HG02840 (cell line): ENCODE results near the gene RPTOR.
"Not testable (repeated sequence)": the region's sequence is repeated elsewhere in the genome, so short reads cannot be mapped to it uniquely, and the experiment has no call there.

ENCODE experiments used
- ATAC-seq: cut with Tn5 transposase; IDR thresholded peaks from one replicate; pipeline ENCODE4 v1.9.1; 2021; ENCODE audit warnings: mild to moderate bottlenecking, moderate library complexity, moderate number of reproducible peaks; ENCODE audit not compliant: unreplicated experiment, low FRiP score

RPTOR gene

DNA sequence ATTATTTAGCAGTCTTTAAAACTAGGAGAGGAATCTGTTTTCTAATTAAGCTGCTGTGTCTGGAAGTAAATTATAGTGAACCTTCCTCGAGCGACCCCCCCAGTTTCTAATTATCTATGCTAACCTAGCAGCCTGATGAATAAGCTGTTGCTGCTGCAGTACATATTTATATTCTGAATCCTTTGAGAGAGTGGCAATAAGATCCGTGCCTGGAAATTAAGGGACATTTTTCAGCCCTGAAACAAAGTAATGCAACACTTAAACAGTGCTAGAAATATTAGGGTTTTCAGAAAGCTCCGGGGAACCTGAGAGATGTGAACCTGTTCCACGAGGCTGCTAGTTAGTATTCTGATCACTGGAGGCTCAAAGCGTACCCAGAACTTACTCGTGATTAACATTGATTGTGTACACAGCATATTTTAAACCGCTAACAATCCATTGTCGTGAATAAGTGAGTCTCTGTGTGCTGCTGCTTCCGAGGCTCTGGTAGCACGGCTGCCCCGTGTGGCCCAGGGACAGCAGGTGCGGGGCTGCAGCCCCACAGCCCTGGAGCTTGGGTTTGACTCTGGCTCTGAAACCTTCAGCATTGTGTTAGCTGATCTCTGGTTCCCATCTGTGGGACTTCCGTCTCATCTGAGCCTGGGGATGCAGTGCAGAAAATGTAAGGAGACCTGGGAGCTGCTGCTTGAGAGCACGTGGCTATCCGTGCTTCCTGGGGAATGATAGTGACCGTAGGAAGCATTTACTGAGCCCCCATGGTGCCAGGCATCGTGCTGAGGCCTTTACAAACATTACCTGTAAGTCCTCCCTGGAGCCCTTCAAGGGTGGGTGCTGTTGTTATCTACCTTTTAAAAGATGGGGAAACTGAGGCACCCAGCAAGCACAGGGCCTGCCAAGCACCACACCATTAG lies 256.1 kb downstream of the RPTOR start:
- ATAC-seq, result no peak

DNA sequence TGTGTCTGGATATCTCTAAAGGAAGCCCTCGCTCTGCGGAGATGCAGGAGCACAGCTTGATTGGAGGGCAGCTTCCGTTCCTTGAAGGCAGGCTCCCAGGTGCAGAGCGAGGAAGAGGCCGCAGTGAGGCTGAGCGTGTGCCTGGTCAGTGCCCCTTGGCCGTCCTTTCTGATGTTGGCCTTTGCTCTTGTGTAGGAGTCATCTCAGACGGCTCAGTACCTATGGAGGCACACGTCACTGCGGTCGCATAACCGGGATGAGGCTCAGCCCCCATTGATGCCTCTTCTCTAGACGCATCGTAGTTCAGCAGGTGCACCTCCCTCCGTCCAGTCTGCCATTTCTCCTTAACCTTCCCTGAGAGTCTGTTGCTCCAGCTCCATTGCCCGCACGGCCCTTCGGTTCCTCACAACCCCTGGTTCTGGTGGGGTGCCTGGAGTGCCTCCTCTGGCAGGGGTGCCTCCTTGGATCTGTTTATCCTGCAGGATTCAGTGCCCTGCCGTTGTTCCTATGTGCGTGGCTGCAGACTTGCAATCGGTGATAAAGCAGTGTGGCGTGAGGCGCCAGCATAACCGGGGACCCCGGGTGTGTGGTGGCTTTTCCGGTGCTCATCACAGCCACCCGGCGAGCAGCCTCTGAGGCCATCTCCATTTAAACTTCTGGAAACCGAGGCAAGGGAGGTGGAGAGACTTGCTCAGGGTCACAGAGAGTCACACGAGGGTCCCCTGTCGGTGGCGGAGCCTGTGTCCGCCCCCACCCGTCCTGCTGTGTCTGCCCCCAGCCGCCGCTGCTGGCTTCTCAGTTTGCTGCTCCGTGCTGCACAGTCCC lies 258.2 kb downstream of the RPTOR start:
- ATAC-seq, result no peak

DNA sequence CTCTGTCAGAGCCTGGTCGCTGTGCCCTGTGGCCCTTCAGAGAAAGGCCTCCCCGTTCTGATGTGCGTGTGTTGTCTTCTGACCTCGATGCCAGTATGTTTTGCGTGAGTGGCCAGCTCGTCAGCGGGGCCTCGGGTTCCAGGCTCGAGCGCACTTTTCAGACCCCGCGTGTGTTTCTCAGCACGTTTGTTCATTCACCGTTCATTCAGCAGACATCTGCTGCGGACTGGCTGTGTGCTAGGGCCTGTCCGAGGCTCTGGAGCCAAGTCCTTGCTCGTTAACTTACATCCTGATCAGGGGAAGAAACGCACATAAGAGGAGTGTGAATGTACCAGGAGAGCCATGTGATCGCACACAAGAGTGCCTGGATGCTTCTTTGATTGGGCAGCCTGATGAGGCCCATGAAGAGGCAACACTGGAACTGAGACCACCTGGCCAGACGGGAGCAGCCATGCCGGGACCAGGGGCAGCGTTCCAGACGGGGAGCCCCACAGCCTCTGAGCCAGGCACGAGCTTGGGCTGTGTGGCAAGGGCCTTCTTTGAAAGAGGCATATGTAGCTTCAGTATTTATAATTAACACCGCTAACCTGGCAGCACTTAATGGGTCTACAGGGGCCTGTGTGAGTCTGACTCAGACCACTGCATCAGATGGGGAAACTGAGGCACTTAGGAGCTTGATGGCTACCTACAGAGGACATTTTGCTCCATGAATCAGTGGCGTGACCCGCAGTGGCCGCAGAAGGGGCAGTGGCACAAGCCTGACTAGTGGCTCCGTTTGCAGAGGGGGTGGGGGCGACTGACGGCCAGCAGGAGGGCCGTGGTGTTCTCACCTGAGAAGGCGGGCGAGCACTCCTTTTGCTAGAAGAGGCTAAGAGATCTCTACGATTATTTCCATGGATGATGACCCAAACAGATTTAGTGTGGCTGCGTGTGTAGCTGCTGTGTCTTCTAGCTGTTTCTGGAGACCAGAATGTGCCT lies 259.1 kb downstream of the RPTOR start:
- no peak for ATAC-seq

DNA sequence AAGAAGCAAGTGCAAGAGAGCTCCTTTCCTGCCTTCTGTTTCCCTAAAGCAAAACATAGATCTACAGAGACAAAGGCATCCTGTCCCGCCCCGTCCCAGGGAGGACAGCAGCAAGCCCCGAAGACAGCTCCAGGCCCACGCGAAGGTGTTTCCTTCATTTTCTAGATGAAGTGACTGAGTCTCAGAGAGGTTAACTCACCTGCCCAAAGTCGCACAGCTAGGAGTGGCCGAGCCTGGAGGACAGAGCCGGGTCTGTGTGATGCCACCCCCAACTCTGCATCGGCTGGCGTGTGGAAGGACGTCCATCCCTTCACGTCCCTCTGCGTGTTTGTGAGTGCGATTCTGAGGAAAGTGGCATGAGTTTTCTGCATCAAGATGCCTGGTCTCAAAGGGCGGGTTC lies 259.8 kb downstream of the RPTOR start:
- ATAC-seq, result no peak

DNA sequence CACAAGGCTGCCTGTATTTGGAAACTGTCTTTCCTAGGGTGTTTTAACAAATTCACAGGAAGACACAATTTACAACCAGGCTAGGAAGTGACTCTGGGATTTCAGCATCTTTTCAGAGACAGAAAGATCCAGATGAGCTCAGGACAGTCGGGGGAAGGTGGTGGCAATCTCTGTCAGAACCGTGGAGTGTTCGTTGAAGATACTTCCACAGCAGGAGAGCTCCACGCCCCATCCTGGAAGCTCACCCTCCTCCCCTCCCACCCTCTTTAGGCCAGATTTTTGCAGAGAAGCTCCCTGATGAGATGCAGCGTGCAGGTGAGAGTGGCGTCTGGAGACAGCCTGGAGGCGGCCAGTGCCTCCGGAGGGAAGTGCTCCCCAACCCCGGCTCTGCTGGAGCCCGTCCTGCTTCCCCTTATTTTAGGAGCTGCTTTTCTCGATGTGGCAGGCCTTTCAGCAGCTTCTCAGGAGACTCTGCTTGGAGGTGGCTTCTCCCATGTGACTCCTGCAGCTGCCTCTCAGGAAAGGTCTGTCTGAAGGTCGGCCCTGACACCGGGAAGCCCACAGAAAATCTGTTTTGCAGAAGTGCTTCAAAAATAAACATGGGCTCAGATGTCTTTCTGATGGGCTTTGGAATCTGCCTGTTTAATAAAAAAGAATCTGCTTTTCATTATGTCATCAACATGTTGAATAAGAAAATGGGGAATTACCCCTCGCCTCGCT lies 260.6 kb downstream of the RPTOR start:
- no peak for ATAC-seq

DNA sequence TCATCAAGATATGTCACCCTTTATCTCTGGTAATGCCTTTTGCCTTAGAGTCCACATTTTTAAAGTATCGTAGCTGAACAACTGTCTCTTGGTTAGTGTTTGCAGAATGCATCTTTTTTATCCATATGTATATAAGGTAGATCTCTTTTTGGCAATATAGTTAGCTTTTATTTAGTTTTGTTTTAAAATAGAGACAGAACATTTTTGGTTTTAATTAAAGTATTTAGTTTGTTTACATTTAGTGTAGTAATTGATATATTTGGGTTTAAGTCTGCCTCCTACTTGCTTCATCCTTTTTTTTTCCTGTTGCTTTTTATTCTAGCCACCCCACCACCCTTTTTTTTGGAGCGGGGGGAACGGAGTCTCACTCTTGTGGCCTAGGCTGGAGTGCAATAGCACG lies 262.4 kb downstream of the RPTOR start:
- no peak for ATAC-seq

DNA sequence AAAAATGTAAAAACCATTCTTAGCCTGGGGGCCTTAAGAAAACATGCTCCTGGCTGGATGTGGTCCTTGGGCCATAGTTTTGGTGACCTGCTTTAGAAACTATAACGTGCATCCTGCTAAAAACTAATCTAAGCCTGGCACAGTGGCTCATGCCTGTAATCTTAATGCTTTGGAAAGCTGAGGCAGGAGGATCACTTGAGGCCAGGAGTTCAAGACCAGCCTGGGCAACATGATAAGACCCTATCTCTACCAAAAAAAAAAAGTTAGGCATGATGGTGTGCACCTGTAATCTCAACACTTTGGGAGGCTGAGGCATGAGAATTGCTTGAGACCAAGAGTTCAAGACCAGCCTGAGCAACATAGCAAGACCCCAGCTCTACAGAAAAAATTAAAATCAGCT lies 263.2 kb downstream of the RPTOR start:
- ATAC-seq, result no peak

DNA sequence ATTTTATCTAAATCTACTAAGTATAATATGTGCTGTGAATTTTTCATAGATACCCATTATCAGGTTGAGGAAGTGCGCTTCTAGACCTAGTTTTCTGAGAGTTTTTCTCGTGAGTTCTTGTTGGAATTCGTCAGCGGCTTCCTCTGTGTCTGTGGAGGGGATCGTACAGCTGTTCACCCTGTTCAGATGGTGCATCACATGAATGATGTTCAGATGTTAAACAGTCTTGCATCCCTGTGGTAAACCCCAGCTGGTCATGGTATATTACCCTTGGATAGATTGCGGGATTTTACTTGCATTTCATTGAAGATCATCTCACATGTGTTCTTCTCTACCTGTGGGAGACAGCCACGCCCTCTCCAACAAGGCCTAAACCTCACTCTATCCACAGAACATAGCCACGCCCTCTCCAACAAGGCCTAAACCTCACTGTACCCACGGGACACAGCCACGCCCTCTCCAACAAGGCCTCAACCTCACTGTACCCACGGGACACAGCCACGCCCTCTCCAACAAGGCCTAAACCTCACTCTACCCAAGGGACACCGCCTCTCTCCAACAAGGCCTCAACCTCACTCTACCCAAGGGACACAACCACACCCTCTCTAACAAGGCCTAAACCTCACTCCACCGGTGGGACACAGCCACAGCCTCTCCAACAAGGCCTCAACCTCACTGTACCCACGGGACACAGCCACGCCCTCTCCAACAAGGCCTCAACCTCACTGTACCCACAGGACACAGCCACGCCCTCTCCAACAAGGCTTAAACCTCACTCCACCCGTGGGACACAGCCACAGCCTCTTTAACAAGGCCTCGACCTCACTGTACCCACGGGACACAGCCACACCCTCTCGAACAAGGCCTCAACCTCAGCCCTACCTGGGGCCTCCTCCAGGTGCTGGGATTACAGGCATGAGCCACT lies 266.8 kb downstream of the RPTOR start:
- ATAC-seq, result no peak

DNA sequence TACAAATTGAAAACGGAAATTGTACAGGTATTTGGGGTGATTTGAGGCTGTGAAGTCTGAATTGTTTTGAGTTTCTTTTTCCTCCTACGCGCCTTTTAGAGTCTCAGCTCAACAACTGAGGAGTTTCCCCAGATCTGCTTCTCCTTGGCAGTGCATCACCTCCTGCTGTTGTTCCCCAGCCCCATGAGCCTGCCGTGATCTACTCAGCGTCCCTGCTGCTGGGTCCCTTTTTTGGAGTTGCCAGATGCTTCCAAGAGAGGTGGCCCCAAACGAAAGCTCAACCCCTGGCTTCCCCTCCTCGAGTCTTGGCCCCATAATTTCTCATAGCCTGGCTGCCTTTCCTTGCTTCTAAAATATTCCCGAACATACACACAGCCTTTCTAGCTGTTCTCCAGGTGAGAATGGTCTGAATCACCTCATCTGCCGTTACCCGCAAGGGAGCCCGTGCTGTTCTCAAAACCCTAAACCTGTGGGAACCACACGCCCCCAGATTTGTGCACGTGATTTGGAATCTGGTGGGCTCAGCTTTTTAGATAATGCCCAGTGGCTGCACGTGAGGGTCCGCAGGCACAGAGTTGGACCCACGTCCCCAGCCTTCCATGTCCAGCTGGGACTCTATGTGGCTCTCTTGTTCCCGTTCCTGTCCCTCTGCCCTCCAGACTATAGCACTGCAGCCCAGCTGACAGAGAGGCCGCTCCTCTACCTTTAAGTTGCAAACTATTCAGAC lies 267.9 kb downstream of the RPTOR start:
- ATAC-seq, result no peak

DNA sequence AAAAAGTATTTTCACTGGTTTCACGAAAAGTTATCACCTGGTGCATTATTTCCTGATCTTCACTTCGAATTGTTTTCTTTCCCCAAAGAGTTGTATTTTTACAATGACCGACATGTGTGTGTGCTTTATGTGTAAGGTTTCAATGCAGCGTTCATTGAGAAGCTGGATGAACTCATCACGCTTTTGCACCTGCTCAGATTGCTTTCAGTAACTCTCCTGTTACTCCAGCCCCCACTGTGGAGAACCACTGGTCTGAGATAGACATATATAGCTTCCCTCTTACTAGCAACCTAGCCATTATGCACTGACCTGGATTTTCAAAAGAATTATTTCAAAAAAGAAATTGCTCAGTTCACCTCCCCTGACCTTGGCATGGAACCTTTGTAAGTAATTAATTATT lies 268.7 kb downstream of the RPTOR start:
- ATAC-seq, result no peak

DNA sequence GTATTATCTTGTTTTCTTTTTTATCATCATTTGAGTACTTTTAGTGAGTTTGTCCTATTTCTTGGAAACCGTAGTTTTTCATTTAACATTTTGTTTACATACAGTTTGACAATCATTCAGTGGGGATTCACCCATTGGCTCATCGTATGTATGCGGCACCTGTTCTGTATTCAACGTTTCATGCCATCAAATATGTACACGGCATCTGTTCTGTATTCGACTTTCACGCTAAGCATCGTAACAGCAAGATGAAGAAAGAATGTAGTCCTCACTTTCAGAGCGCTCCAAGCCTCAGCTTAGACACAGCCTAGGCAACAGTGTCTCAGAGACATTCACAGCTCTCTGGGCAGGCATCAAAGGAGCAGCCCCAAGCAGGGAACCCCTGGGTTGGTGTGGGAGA lies 269.9 kb downstream of the RPTOR start:
- no peak for ATAC-seq

DNA sequence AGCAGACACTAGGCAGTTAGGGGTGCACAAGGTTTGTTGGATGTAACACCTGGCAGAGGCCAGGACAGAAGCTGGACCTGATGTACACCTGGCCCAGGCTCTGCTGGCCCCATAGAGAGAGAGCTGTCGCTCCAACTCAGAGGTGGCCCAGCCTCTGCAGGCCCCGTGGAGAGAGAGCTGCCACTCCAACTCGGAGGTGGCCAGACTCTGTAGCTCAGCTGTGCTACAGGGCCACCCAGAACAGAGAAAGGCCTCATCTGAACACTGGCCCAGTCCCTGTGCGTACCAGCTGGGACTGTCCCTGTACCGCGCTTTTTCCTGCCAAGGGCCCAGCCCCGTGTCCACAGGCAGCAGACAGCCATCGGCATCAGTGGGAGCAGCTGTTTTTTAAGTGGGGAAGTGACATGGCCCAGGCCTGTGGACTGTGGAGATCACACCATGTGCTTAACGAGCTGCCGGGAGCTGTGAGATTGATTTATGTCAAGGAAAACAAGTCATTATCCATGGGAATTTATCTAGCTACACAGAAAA lies 270.6 kb downstream of the RPTOR start:
- ATAC-seq, result no peak

DNA sequence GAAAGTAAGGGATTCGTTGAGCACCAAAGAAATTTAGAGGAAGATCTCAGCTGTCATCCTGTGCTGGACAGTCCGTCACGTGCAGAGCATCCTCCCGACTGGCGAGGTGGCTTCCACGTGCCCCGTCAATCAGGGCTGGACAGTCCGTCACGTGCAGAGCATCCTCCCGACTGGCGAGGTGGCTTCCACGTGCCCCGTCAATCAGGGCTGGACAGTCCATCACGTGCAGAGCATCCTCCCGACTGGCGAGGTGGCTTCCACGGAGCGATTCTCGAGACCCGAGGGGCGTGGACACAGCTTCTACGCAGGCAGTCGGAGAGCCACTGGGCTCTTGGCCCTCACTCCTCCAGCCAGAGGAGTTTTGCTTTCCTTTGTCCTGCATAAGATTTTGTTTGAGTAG lies 271.1 kb downstream of the RPTOR start:
- not testable (repeated sequence) for ATAC-seq

DNA sequence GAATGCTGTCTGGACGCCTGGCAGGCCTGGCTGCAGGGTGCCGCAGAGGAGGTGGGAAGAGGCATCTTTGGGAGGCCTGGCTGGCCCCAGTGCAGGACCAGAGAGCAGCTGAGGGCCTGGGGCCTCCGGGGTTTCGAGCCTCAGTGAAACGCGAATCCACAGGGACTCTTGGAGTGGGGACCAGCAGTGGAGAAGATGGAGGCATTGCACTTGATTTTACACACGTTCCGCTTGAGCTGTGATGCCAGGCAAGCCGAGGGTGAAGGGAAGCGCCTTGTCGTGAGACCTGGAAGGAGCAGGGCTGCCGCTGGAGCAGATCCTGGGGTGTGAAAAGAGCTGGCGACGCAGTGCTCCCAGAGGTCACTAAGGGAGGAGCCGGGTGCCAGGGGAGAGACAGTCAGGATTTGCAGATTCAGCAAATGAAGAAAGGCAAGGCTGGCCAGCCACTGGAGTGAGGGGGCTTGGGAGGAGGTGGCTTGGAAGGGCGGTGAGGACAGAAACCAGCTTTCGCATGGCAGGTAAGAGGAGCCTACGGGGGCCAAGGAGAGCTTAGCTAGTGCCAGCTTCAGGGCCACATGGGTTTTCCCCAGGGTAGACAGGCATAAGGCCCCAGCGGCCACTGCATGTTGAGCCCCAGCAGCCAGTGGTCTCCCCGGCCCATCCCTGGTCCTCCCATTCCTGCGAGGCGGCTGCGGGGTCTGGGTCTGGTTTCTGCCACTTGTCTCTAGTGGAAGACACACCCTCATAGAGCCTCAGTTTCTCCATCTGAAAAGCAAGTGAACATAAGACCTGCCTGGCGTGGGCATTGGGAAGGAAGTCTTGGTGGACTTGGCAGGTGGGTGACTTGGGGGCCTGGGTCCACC lies 271.8 kb downstream of the RPTOR start:
- ATAC-seq, result no peak

DNA sequence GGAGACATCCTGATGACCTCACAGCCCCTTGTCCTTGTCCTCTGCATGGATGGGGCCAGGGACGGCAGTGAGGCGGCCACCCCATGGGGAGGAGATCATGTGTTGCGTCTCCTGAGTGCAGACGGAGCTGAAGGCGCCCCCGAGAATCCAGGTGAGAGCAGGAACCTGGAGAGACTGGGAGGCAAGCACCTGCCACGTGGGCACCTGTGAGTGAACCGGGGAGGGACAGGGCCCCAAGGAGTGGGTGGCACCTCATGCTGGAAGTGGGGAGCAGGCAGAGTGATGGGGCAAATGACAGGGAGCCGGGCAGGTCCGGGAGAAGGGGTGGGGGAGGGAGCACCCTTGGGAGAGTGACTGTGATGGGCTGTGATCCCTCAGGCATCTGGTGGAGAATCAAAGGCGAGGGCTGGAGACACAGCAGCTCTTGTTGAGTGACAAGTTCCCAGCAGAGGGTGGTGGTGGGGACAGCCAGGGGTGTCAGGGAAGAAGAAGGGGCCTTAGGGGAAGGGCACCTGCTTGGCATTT lies 272.7 kb downstream of the RPTOR start:
- no peak for ATAC-seq

DNA sequence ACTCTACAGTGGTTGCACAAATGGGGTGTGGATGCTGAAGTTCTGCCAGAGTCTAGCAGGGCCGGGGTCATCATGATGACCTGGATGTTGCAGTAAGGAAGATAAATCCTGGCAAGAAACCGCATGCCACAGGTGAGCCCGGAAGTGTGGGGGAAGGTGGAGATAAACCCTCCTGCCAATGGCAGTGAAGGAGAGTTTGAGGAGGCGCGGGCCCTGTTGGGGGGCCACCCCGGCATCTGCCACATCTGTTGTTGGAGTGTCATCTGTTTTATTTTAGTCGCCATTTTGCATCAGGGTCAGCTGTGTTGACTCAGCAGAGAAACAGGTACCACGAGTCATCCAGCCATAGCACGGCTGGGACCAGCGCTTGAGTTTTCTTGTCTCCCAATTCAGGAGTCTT lies 273.2 kb downstream of the RPTOR start:
- no peak for ATAC-seq

DNA sequence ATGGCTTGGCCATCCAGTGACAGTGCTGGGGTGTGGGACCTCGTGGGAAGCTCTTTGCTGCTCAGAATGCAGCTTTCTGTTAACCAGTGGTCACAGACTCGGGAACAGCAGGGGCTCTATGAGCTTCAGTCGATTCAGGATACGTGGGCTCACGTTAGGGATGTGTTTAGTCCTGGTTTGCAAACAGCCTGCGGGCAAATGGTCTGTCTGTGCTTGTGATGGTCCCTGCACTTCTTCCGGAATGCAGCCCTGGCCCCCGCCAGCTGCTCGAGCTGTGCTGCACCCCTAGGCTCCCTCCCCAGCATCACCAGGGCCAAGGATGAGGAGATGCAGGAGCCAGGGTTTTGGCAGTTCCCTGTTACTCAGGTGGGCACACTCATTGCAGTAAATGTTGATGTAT lies 274.2 kb downstream of the RPTOR start:
- ATAC-seq, result no peak
